IMR-90 (cell line): ENCODE data around the gene TMEM154. TPM values are rescaled to one million over a fixed set of nuclear protein-coding genes. Genes with fewer than 3 reads are reported as not detected.

Experiments used
- ATAC-seq: fragments of 200-7000 bp; cut with Tn5 transposase; 2 replicates; pipeline ENCODE4 v1.9.1; 2020; ENCODE audit warnings: low read depth, mild to moderate bottlenecking, moderate library complexity
- BruUV-seq: library from RNA; stranded (reverse); fragments of 400-500 nt; replicated peaks from 2 replicates; lab custom pipeline; 2021; lab: Mats Ljungman, UMichigan
- CTCF ChIA-PET: fragments of 300-600 bp; formaldehyde crosslinking; extraction: SDS; loops from one replicate; lab custom pipeline; 2021; ENCODE audit warnings: antibody characterized with exemption; lab: Yijun Ruan, JAX
- POLR2A ChIA-PET: fragments of 300-600 bp; sonication (Branson Sonifier 250); formaldehyde crosslinking; loops from one replicate; lab custom pipeline; 2022; ENCODE audit warnings: antibody characterized with exemption; ENCODE audit not compliant: unreplicated experiment; lab: Charles Lee
- DNase-seq: peaks from one replicate; pipeline ENCODE4 v3.0.0; 2013
- H2AFZ ChIP-seq: replicated peaks from 2 replicates; pipeline ENCODE3; 2013; ENCODE audit warnings: low read length, mild to moderate bottlenecking; ENCODE audit not compliant: poor library complexity
- H2AK5ac ChIP-seq: 2 replicates; pipeline ENCODE4 v1.6.1; 2013; ENCODE audit warnings: low read depth, low read length, inconsistent platforms
- H2AK9ac ChIP-seq: replicated peaks from 2 replicates; pipeline ENCODE3; 2013; ENCODE audit warnings: mild to moderate bottlenecking, low read depth, low read length, moderate library complexity; ENCODE audit not compliant: poor library complexity
- H2BK120ac ChIP-seq: 2 replicates; pipeline ENCODE4 v1.6.1; 2013; ENCODE audit warnings: low read depth, low read length, inconsistent platforms
- H2BK15ac ChIP-seq: 3 replicates; pipeline ENCODE4 v1.6.1; 2013; ENCODE audit warnings: low read depth, low read length, inconsistent platforms
- H2BK20ac ChIP-seq: 2 replicates; pipeline ENCODE4 v1.6.1; 2013; ENCODE audit warnings: low read depth, mild to moderate bottlenecking, inconsistent platforms, low read length, moderate library complexity
- H2BK5ac ChIP-seq: 2 replicates; pipeline ENCODE4 v1.6.1; 2013; ENCODE audit warnings: mild to moderate bottlenecking, low read depth, low read length, inconsistent platforms; ENCODE audit not compliant: poor library complexity, severe bottlenecking
- H3K14ac ChIP-seq: replicated peaks from 2 replicates; pipeline ENCODE4 v1.6.1; 2013; ENCODE audit warnings: low read depth, low read length, inconsistent platforms
- H3K18ac ChIP-seq: 2 replicates; pipeline ENCODE4 v1.6.1; 2013; ENCODE audit warnings: low read depth, low read length, control low read depth
- H3K23ac ChIP-seq: 2 replicates; pipeline ENCODE4 v1.6.1; 2013; ENCODE audit warnings: low read depth, low read length, inconsistent platforms
- H3K27ac ChIP-seq: 2 replicates; pipeline ENCODE4 v1.5.1; 2013; ENCODE audit warnings: mild to moderate bottlenecking, control low read depth, low read length; ENCODE audit not compliant: insufficient read depth
- H3K27me3 ChIP-seq: 2 replicates; pipeline ENCODE4 v1.6.1; 2013; ENCODE audit warnings: low read length; ENCODE audit not compliant: control insufficient read depth, insufficient read depth
- H3K36me3 ChIP-seq: 2 replicates; pipeline ENCODE4 v1.6.1; 2013; ENCODE audit warnings: low read length, mixed read lengths; ENCODE audit not compliant: control insufficient read depth, insufficient read depth
- H3K4ac ChIP-seq: 2 replicates; pipeline ENCODE4 v1.6.1; 2013; ENCODE audit warnings: low read depth, low read length, inconsistent platforms
- H3K4me1 ChIP-seq: 2 replicates; pipeline ENCODE4 v1.6.1; 2013; ENCODE audit warnings: low read length, mixed read lengths; ENCODE audit not compliant: control insufficient read depth, insufficient read depth
- H3K4me2 ChIP-seq: 2 replicates; pipeline ENCODE4 v1.6.1; 2013; ENCODE audit warnings: low read depth, mild to moderate bottlenecking, control low read depth, low read length, moderate library complexity
- H3K4me3 ChIP-seq: 2 replicates; pipeline ENCODE4 v1.5.1; 2013; ENCODE audit warnings: low read depth, mild to moderate bottlenecking, control low read depth, low read length, moderate library complexity; ENCODE audit not compliant: insufficient read depth
- H3K56ac ChIP-seq: 2 replicates; pipeline ENCODE4 v1.6.1; 2013; ENCODE audit warnings: low read length, inconsistent platforms; ENCODE audit not compliant: insufficient read depth; ENCODE audit errors: extremely low read depth
- H3K79me1 ChIP-seq, 2 experiments: 2 replicates each; pipeline ENCODE4 v1.6.1; 2013; ENCODE audit warnings: low read length in 2 of 2, inconsistent platforms in 1 of 2, low read depth in 1 of 2
- H3K9ac ChIP-seq: 2 replicates; pipeline ENCODE4 v1.6.1; 2013; ENCODE audit warnings: low read depth, low read length, control low read depth
- H3K9me1 ChIP-seq: 2 replicates; pipeline ENCODE4 v1.6.1; 2013; ENCODE audit warnings: low read length, inconsistent platforms; ENCODE audit not compliant: insufficient read depth
- H3K9me3 ChIP-seq: 2 replicates; pipeline ENCODE4 v1.6.1; 2013; ENCODE audit warnings: low read length; ENCODE audit not compliant: control insufficient read depth, insufficient read depth
- H4K20me1 ChIP-seq: 2 replicates; pipeline ENCODE4 v1.6.1; 2013; ENCODE audit warnings: low read length, inconsistent platforms; ENCODE audit not compliant: insufficient read depth
- H4K5ac ChIP-seq: 2 replicates; pipeline ENCODE4 v1.6.1; 2013; ENCODE audit warnings: mild to moderate bottlenecking, low read depth, low read length, control low read depth
- H4K8ac ChIP-seq, 2 experiments: 2 replicates each; pipeline ENCODE4 v1.6.1; 2013; ENCODE audit warnings: low read depth in 2 of 2, low read length in 2 of 2, control low read depth in 1 of 2, inconsistent platforms in 1 of 2
- H4K91ac ChIP-seq: 2 replicates; pipeline ENCODE4 v1.6.1; 2013; ENCODE audit warnings: low read depth, low read length, inconsistent platforms; ENCODE audit not compliant: insufficient read depth
- BHLHE40 ChIP-seq: fragments of 150-350 bp; IDR thresholded peaks from 2 replicates; pipeline ENCODE4 v1.6.1; 2016; ENCODE audit warnings: mild to moderate bottlenecking, low read depth, low read length
- CEBPB ChIP-seq: IDR thresholded peaks from 2 replicates; pipeline ENCODE4 v1.6.1; 2012; ENCODE audit warnings: low read depth, low read length, improper control_type of control experiment
- CHD1 ChIP-seq: IDR thresholded peaks from 2 replicates; pipeline ENCODE4 v1.6.1; 2012; ENCODE audit warnings: low read depth, low read length, improper control_type of control experiment
- ELK1 ChIP-seq: fragments of 150-350 bp; IDR thresholded peaks from 2 replicates; pipeline ENCODE4 v1.6.1; 2016; ENCODE audit warnings: low read depth, mild to moderate bottlenecking, low read length, moderate library complexity, borderline replicate concordance
- FOS ChIP-seq: fragments of 150-350 bp; IDR thresholded peaks from 2 replicates; pipeline ENCODE4 v1.6.1; 2016; ENCODE audit warnings: low read depth, low read length
- MAFK ChIP-seq: IDR thresholded peaks from 2 replicates; pipeline ENCODE4 v1.6.1; 2012; ENCODE audit warnings: low read depth, low read length, improper control_type of control experiment
- MAZ ChIP-seq: IDR thresholded peaks from 2 replicates; pipeline ENCODE4 v1.6.1; 2012; ENCODE audit warnings: low read depth, mild to moderate bottlenecking, low read length, improper control_type of control experiment, moderate library complexity, borderline replicate concordance
- MXI1 ChIP-seq: IDR thresholded peaks from 2 replicates; pipeline ENCODE4 v1.6.1; 2012; ENCODE audit warnings: low read depth, mild to moderate bottlenecking, low read length, moderate library complexity, borderline replicate concordance
- NFE2L2 ChIP-seq: fragments of 150-350 bp; IDR thresholded peaks from 2 replicates; pipeline ENCODE4 v1.6.1; 2016; ENCODE audit warnings: low read depth, mild to moderate bottlenecking, low read length
- POLR2A ChIP-seq: IDR thresholded peaks from 2 replicates; pipeline ENCODE4 v1.6.1; 2012; ENCODE audit warnings: mild to moderate bottlenecking, low read depth, low read length
- RAD21 ChIP-seq: IDR thresholded peaks from 2 replicates; pipeline ENCODE4 v1.6.1; 2012; ENCODE audit warnings: low read length, improper control_type of control experiment
- RCOR1 ChIP-seq: IDR thresholded peaks from 2 replicates; pipeline ENCODE4 v1.6.1; 2012; ENCODE audit warnings: mild to moderate bottlenecking, low read length, improper control_type of control experiment; ENCODE audit not compliant: insufficient replicate concordance
- SMC3 ChIP-seq: fragments of 150-350 bp; IDR thresholded peaks from 2 replicates; pipeline ENCODE4 v1.6.1; 2016; ENCODE audit warnings: low read depth, mild to moderate bottlenecking, antibody characterized with exemption, low read length, moderate library complexity
- USF2 ChIP-seq: fragments of 150-350 bp; IDR thresholded peaks from 2 replicates; pipeline ENCODE4 v1.6.1; 2017; ENCODE audit warnings: mild to moderate bottlenecking, antibody characterized with exemption, low read length, low read depth
- WGBS, 2 experiments: methylation state at CpG; one replicate each; pipeline versions ENCODE4 v1.1.5 to v1.1.7; 2013; ENCODE audit warnings: missing lambda C conversion rate in 2 of 2; ENCODE audit not compliant: insufficient read length in 1 of 2; ENCODE audit errors: extremely low coverage in 2 of 2; 5-methylcytosine and 5-hydroxymethylcytosine counted together
- dilution Hi-C: fragments of 300-500 bp; cut with HindIII; formaldehyde crosslinking; loops from one replicate; pipeline ENCODE4 v1.14.3; 2018; ENCODE audit warnings: low sequenced_read_pairs; ENCODE audit not compliant: unreplicated experiment
- in situ Hi-C: fragments of 300-500 bp; cut with MboI; formaldehyde crosslinking; loops from 3 replicates; pipeline ENCODE4 v1.14.3; 2019; ENCODE audit warnings: low sequenced_read_pairs, inconsistent platforms, mixed read lengths
- intact Hi-C: fragments of 100-400 bp; cut with micrococcal nuclease; formaldehyde crosslinking; loops from 2 replicates; pipeline ENCODE4 v1.10.0; 2022
- polyA plus RNA-seq, 3 experiments: library from polyadenylated mRNA; depleted of rRNA; stranded (reverse); fragments of >200 nt; gene quantifications; 2 replicates each; pipeline ENCODE4 v1.2.3, GENCODE V29; 2012; ENCODE audit warnings: low replicate concordance in 1 of 3
- total RNA-seq: library from RNA; depleted of rRNA; stranded (reverse); fragments of >200 nt; gene quantifications from 2 replicates; pipeline ENCODE4 v1.2.3, GENCODE V29; 2012

Gene TMEM154
- total and polyA plus RNA-seq, 2 of the 4 experiments (the other 2 are of a cell fraction), result 0.12 to 0.18 TPM

GRCh38 chr4:152577708-152578396 is 101.9 kb downstream of the TMEM154 start:
- BruUV-seq, result no TSS peak
- Histone ChIP-seq H3K4me2 (no peak overlapping the region), H3K23ac (no peak overlapping the region), H4K91ac (no peak overlapping the region), H2AFZ (no peak overlapping the region), H3K27me3 (peaks cover 12% of the 10 kb centered on the region), H3K4ac (no peak overlapping the region), H4K8ac (no peak overlapping the region), H3K9ac (no peak overlapping the region), H3K27ac (no peak overlapping the region), H3K79me1 (no peaks in the 10 kb centered on the region), H3K4me3 (no peak overlapping the region), H2BK20ac (no peak overlapping the region), H3K56ac (no peak overlapping the region), H3K9me1 (no peaks in the 10 kb centered on the region), H3K18ac (no peak overlapping the region), H3K9me3 (no peaks in the 10 kb centered on the region), H2AK5ac (no peak overlapping the region), H2BK5ac (no peak overlapping the region), H2BK15ac (no peak overlapping the region), H3K4me1 (no peaks in the 10 kb centered on the region), H3K36me3 (no peaks in the 10 kb centered on the region), H2AK9ac (no peak overlapping the region), H4K20me1 (no peaks in the 10 kb centered on the region), H2BK120ac (no peak overlapping the region), H4K5ac (no peak overlapping the region), H3K14ac (no peak overlapping the region)
- WGBS, 2 experiments, result 89% methylated on average over 1 of the region's 6 CpGs; no CpG with 5 or more reads in 1 of the 2 experiments
- ATAC-seq, result no peak
- TF ChIP-seq NFE2L2 (no peak), CHD1 (no peak), MAFK (no peak), BHLHE40 (no peak), FOS (no peak), ELK1 (no peak), RAD21 (no peak), USF2 (no peak), MAZ (no peak), RCOR1 (no peak), POLR2A (no peak), CEBPB (no peak), MXI1 (no peak), SMC3 (no peak)
- ChIA-PET CTCF (no interaction called here), POLR2A (no interaction called here)
- dilution Hi-C loops, result no loop called here
- in situ Hi-C loops, result no loop called here
- no peak for DNase-seq
- intact Hi-C loops, result no loop called here
